GM21576 (cell line): ENCODE data around the gene CORO7.
A peak's percentile ranks its signal among the peaks of the same experiment; 100 is the strongest.

ENCODE experiments used
- ATAC-seq: cut with Tn5 transposase; IDR thresholded peaks from one replicate; pipeline ENCODE4 v1.9.1; 2021; ENCODE audit warnings: mild to moderate bottlenecking, moderate library complexity; ENCODE audit not compliant: unreplicated experiment

CORO7 gene

DNA sequence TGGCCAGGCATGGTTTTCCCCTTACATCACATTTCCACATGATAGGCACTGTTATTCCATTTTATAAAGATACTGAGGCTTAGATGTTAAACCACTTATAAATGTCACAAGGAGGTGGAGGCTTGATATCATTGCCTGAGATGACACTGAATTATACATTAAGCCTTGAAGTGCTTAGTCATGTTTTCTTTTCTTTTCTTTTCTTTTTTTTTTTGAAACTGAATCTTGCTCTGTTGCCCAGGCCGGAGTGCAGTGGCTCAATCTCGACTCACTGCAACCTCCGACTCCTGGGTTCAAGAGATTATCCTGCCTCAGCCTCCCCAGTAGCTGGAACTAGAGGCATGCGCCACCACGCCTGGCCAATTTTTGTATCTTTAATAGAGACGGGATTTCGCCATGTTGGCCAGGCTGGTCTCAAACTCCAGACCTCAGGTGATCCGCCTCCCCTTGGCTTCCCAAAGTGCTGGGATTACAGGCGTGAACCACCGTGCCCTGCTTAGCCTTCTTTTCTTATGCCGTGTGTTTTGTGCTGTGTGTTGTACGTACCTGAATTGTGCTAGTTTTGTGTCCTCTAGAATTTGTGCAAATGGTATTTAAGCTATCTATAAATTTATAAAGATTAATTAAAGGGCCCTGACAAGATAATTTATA, 10.5 kb upstream of the CORO7 start:
- no peak for ATAC-seq

DNA sequence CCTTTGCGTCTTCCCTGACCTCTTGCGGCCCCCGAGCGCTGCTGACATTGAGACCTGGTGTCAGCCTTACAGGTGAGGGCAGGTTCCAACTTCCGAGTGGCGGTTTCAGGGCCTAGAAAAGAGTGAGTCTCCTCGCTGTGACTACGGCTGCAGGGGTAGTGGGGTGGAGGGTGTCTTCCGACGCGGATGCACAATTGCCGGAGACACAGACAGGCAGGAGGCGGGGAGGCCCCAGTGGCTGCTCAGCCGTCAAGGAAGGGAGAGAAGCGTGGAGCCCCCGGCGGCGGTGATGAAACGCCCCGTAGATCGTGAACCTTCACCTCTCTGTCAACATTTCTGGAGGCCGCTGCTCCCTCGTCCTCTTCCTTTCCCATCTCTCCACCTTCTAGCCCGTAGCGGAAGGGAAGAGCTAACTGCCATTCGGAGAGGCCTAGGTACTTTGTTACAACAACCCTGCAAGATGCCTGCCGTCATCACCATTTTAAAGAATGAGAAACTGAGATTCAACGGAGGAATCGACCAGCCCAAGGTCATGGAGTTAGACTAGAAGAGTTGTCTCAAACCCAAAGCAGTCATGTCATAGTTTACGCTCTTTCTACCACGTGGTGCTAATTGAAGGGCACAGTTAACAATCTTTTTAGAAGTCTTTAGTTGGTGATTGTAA, 9.8 kb upstream of the CORO7 start:
- peak; percentile 26 for ATAC-seq

DNA sequence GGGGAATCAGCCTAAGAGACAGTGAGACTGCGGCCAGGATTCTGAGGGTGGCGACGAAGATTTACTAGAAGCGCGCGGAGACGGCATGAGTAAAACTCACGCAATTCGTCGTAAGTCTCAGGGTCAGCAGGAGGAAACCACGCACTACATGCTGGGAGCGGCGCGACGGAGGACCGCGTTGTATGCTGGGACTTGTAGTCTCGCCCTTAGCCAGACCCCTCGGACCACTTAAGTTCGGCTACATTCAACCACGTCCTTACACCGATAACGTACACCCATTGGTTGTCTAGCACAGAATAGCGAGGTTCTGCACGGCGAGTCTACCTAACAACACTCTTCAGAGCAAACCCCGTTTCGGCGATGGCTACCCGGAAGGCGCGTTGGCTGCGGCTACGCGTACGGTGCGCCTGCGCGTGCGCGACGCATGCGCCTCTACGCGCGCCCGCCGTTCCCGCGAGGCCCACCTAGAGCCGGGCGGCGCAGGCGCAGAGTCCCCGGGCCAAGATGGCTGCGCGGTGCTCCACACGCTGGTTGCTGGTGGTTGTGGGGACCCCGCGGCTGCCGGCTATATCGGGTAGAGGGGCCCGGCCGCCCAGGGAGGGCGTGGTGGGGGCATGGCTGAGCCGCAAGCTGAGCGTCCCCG, 9.1 kb upstream of the CORO7 start, which contains the start of gene DNAJA3:
TSS of gene DNAJA3 (plus strand) at position 491 of the 643 bp plus-strand sequence. CDS start at position 505, 14 bp downstream.
- peak; percentile 82 for ATAC-seq

DNA sequence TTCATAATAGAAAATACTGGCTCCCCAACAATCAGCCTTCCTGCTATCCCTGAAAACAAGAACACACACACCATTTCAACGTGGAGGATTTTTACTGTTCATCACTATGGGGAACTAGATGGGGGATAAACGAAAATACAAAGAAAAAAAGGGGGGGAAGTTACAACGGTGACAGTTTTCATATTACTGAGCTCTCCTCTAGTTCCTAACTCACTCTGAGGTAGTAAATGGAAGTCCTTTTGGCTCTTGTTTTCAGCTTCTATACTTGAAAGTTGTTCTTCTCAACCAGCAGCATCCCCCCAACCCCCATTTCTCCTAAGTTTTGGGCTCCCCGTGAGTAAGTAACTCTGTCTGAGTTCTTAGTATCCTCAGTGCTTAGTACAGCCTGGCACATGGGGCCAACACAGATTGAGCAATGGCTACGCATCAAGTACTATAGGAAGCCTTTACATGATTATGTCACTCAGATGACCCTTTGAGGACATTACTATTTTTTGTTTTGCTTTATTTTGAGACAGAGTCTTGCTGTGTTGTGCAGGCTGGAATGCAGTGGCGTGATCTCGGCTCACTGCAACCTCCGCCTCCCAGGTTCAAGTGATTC, 4.2 kb upstream of the CORO7 start:
- no peak for ATAC-seq

DNA sequence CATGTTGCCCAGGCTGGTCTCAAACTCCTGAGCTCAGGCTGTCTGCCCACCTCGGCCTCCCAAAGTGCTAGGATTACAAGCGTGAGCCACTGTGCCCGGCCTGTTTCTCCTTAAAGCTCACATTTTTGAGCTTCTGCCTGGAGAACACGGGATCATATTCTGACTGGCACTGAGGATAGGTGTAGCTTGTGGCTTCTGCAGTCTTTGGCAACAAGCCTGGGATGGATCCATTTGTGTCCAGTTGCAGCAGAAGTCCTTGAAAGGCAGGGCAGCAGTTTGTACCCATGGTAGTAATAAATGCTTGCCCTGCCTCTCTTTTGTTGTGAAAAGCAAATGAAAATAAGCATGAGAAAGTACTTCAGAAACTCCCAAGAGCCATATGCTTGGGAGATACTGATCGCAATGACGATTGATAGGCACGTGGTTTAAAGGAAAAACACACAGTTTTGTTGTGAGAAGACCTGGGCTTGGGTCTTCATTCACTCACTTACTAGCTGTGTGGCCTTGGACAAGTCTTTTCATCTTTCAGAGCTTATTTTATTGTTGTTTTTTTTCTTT, 3.1 kb upstream of the CORO7 start:
- no peak for ATAC-seq

DNA sequence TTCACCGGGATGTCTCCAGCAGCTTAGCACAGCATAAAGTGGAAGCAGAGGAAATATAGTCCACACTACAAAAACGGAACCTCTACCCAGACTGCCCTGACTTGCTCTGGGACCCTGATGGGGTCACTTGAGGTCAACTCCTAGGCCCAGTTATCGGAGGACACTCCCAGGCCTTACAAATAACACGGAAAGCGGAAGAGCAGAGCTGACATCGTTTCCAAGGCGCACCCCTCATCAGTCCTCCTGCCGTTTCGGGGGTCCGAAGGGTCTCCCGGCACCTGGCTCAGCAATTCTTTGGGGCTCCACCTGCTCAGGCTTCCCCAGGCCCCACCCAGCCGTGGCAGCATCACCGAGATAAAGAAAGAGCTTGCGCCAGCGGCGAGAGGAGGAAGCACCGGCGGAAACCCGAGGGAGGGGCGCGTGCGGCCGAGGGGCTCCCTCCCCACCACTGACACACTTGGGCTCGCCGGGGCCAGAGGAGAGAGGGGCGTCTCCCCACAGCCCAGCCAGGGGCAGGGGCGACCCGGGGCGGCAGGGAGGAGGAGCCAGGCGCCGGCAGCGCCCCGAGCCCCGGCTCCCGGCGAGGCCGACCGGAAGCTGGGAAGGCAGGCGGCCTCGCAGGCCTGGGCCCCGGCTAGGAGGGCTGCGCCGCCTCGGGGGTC, 727 bp downstream of the CORO7 start:
- ATAC-seq: no peak

DNA sequence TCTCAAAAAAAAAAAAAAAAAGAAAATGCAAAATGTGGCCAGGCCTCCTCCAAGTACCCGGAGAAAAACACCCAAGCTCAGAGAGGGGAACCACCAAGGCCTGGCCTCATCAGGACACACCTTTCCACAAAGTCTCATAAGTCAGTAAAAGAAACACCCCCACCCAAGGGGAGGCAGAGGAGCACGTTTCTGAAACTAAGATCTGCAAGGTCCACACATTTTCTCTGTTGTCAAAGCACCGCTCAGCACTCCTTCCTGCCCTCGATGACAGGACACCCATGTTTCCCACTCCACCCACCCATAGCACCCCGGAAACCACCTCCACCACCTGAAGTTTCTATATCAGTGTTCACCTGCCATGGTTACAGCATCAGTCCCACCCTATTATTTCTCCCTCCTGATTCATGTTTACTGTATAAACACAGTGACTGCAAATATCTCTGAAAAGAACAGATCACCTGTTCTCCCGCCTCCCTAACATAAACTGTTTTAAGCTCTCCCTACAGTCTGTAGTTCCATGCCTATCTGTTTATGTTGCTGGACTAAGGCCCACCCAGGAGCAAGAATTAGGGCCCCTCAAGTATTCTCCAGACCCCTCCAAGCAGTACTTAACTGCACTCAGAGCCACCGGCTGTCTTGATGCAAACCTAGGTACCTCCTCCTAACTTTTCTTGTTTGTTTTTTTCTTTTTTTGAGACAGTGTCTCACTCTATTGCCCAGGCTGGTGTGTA, 2.0 kb downstream of the CORO7 start:
- peak; percentile 57 for ATAC-seq

DNA sequence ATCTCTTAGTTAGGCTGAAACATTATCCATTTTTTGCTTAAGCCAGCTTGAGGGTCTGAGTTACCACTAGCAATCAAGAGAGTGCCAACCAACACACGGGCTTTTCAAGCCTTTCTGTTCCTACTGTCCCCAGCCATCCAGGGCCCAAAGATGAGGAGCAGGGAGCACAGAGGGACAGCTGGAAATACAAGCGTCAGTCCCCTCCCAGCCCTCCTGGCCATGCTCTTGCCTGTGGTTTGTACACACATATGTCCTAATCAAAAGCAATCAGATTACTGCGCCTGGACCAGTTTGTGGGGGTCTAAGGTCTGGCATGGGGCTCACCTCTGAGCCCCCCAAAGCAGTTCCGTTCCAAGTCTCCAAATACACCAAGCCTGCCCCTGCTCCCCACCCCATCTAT, 3.5 kb downstream of the CORO7 start:
- no peak for ATAC-seq

DNA sequence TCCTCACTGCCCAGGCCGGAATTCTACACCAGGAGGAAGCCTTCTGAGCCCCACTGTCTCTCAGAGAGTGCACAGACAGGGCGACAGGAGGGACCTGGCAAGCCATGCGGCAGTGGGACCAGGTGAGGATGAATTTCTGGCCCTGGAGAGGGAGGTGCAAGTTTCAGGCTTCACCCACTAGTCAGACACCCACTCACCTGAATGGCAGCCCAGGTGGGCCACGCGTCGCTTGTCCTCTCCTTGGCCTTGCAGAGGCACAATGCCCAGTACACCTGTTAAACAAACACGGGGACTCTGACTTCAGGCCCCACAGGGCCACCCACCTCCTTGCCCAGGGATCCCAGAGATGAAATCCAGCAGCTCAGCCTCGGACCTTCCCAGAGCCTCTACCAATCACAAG, 4.2 kb downstream of the CORO7 start:
- ATAC-seq: no peak

DNA sequence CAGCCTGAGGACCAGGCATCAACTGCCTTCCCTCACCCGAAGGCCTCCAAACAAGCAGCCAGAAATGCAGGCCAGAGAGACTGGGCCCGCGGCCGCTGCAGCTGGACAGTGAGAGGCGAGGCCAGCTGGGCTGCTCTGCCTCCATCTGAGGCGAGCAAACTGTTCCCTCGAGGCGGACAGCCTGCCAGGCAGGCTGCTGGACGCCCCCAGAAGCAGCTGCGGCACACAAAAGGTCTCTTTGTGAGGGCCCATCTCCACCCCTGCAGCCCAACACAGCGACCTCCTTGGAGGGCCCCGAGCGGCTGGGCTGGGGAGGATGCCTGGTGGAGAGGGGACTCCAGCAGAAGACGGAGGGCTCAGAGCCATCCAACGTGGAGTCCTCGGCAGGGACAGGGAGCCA, 4.7 kb downstream of the CORO7 start:
- no peak for ATAC-seq

DNA sequence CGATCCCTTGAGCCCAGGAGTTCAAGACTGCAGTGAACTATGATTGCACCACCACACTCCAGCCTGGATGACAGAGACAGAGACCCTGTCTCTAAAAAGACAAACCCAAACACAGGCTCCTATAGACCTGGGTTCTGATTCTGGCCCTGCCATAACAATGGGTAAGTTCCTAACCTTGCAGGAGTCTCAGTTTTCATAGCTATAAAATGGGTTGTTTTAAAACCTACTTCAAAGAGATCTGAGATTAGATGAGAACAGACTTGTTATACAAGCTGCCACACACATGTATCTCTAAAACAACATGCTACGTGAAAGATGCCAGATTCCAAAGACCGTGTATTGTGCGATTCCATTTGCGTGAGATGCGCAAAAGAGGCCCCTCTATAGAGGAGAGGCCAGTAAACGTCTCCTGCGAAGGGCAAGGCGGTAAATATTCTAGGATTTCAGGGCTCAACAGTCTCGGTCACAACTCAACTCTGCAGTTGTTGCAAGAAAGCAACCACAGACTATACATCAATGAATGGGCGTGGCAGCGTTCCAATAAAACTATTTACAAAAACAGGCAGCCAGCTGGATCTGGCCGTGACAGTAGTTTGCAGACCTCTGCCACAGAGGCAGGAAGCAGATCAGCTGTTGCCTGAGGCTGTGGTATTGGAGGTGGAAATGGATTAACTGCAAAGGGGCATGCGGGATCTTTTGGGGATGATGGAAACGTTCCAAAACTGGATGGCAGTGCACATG, 5.9 kb downstream of the CORO7 start:
- ATAC-seq: no peak

DNA sequence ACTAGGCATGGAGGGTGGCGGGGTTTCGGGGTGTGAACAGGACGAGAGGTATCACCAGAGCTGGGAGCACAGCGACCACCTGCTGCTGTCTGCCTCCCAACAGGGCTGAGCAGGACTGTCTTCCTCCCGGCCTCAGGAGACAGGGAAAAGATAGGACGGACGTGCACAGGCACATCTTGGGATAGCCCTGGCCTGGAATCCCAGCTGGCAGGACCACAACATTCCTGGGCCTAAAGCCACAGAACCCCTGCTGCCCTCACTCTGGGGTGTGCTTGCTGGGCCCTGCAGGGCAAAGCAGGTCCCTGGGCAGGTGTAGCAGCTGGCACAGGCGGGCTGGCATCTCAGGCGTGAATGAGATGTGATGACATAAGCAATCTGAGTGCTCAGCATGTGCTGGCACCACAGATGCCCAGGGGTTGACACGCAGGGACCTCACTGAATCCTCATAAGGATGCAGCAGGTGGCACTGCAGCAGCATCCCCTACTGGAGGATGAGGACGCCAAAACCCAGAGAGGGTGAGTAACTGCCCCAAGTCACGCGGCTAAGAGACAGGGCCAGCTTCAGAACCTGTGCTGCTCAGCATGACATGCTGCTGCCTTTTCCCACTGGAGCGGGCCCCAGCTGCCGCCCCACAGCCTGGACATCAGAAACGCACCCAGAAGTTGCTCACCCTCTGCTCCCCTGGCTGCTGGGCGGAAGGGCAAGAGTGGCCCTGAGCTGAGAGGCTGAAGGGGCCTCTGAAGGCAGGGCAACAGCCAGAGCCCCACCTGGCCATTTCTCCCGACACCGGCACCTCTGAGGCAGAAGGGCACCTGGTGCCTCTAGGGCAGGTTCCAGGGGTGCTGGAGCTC, 7.1 kb downstream of the CORO7 start:
- no peak for ATAC-seq

DNA sequence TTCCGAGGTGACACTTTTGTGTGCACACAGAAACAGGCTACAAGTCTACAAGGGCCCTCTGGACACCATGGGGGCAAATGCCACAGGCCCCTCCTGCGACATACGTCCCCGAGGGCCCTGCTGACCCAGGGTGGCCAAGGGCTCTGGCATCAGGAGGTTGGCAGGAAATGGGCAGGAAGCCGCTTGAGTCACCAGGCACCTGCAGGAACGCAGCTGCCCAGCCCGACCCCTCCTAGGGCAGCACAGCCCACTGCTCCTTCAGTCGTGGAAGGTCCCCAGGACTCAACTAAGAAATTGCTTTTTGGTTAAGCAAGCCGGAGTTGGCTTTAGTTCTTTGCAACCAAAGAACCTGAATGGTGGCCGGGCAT, 8.1 kb downstream of the CORO7 start:
- ATAC-seq: no peak

DNA sequence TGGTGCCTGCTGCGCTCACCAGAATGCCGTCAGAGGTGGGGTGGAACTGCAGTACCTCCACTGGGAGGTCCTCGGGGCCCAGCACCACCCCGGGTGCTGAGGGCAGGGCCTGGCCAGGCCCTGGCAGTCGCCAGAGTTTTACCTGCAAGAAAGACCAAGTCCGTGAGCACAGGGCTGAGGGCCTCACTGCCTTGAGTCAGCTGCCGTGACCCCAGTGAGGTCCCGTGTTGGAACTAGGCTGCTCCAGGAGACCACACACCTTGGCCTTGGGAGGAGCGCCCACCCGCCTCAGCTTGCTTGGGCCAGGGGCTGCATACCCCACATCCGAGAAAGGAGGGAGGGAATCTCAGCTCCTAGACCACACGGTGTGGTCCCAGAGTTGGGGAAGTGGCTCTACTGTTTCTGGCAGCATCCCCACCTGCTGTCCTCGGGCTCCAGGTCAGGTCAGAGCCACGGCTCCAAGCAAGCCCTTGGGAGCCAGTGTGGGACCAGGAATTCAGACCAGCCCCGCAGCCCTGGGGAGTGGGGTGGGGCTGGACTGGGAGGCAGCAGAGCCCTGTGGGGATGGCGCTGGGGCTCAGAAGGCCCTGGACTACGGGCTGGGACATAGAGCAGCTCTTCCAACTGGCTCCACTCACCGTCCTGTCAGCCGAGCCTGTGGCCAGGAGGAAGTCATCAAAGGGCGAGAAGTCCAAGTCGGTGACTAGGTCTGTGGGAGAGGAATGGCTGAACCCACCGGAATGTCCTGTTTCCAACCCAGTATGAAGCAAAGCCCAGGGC, 8.7 kb downstream of the CORO7 start:
- ATAC-seq: no peak

DNA sequence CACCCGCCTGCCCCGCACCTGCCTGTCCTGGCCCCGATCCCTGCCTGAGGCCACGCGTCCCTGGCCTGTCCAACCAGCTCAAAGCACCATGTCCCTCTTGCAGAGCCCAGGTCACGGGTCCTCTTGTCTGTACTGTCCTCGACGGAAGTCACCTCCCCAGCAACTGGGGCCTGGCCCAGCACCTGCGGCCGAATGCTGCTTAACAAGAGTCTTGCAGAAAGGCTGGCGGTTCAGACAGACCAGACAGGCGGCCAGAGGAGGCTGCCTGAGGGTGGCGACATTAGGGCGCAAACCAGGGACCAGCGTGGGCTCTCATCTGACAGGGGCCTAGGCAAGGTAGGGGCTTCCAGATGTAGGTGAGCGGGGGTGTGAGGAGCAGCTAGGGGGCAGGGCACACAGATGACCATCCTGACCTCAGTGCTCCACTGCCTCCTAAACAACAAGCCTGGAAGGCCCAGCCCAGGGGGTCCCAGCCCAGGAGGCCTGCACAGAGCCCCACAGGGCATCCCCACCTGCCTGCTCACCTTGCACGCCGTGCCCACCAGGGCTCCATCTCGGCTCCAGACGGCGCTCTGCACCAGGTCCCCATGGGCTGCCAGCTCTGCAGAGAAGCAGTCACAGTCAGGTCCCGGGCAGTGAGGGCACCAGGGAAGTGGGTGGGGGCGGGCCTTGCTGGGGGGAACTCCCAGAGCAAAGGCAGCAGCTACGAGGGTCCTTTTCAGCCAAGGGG, 11.3 kb downstream of the CORO7 start:
- no peak for ATAC-seq

DNA sequence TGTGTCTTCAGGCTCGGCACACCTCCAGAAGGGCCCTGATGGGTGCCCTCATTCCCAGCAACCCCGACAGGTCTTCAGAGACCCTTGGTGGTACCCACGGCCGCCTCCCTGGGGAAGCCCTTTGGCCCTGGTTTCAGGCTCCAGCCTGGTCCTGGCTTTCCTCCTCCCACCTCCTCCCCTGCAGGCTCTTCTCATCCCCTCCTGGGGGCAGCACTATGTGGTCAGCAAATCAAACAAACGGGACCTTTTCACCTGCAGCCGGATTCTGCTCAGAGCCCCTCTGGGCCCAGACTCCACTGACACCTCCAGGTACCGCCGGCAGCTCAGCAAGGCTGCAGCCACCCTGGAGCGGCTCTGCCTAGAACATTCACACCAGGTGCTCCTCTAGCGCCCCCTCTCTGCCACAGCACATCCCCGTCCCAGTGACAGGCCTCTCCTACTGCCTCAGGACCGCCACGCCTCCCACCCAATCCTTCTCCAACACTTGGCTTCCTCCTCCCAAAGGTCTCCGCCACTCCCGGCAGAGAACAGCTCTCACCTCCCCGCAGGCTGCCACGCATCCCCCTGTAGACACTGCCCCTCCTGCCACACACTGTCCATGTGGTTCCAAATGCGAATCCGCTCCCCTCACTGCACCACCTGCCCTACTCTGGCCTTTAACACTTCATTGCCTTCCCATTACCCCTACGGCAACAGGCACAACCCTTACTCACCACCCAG, 12.0 kb downstream of the CORO7 start:
- ATAC-seq: no peak
